HepG2 (cell line): ENCODE results near the gene PHKA2. TPM values are rescaled to one million over a fixed set of nuclear protein-coding genes. Genes with fewer than 3 reads are reported as not detected.

Experiments
- GPN1 ChIP-seq: sonication (generic); formaldehyde crosslinking; IDR thresholded peaks from 2 replicates; pipeline ENCODE4 v1.5.1; 2020; ENCODE audit warnings: missing genetic modification reagents, borderline replicate concordance
- JUNB ChIP-seq: sonication (generic); formaldehyde crosslinking; IDR thresholded peaks from 2 replicates; pipeline ENCODE4 v1.8.0; 2022; ENCODE audit warnings: missing genetic modification reagents, mild to moderate bottlenecking, borderline replicate concordance
- KLF6 ChIP-seq: IDR thresholded peaks from 2 replicates; pipeline ENCODE4 v1.8.0; 2016; ENCODE audit warnings: missing biosample characterization, missing genetic modification reagents
- PHF21A ChIP-seq: sonication (generic); formaldehyde crosslinking; IDR thresholded peaks from 2 replicates; pipeline ENCODE4 v1.5.0; 2020; ENCODE audit warnings: mild to moderate bottlenecking, missing genetic modification reagents
- XBP1 ChIP-seq: sonication (generic); formaldehyde crosslinking; IDR thresholded peaks from 2 replicates; pipeline ENCODE4 v1.5.0; 2020; ENCODE audit warnings: missing genetic modification reagents
- ZNF232 ChIP-seq: sonication (generic); formaldehyde crosslinking; IDR thresholded peaks from 2 replicates; pipeline ENCODE4 v1.4.0; 2020; ENCODE audit warnings: missing genetic modification reagents, borderline replicate concordance
- ZNF597 ChIP-seq: sonication (generic); formaldehyde crosslinking; IDR thresholded peaks from 2 replicates; pipeline ENCODE4 v1.5.0; 2020; ENCODE audit warnings: missing genetic modification reagents
- ZNF619 ChIP-seq: sonication (generic); formaldehyde crosslinking; IDR thresholded peaks from 2 replicates; pipeline ENCODE4 v1.4.0; 2020; ENCODE audit warnings: mild to moderate bottlenecking, missing genetic modification reagents
- ZNF766 ChIP-seq: sonication (generic); formaldehyde crosslinking; IDR thresholded peaks from 2 replicates; pipeline ENCODE4 v1.5.0; 2020; ENCODE audit warnings: missing genetic modification reagents, borderline replicate concordance
- polyA plus RNA-seq, 8 experiments: library from polyadenylated mRNA; depleted of rRNA in 3 of 8; stranded (reverse) in 7 of 8; unstranded in 1 of 8; fragments of >200 nt; fragmentation: Illumina TruSeq in 4 of 8; extraction: Trizol in 4 of 8; gene quantifications; 2 replicates each; pipeline versions ENCODE4 v1.2.1 to v1.2.3, GENCODE V29; 2011 to 2016; ENCODE audit warnings: low read depth in 4 of 8, missing spikeins in 1 of 8, mixed read lengths in 1 of 8; ENCODE audit not compliant: insufficient read depth in 1 of 8
- total RNA-seq, 5 experiments: library from RNA; depleted of rRNA; stranded (reverse); fragments of >200 nt; fragmentation: Illumina TruSeq; extraction: Trizol; gene quantifications; 2 replicates each; pipeline ENCODE4 v1.2.3, GENCODE V29; 2016; ENCODE audit warnings: low read depth in 1 of 5
- TF ChIP-seq, protein P1 (sequence below): IDR thresholded peaks from 2 replicates; pipeline ENCODE4 v1.6.1; 2018; ENCODE audit warnings: missing genetic modification reagents

PHKA2 gene
- total and polyA plus RNA-seq, 2 of the 13 experiments (the other 11 are each of a cell fraction or from before 2014, with no cell fraction given) = 20.5 to 273 TPM

DNA sequence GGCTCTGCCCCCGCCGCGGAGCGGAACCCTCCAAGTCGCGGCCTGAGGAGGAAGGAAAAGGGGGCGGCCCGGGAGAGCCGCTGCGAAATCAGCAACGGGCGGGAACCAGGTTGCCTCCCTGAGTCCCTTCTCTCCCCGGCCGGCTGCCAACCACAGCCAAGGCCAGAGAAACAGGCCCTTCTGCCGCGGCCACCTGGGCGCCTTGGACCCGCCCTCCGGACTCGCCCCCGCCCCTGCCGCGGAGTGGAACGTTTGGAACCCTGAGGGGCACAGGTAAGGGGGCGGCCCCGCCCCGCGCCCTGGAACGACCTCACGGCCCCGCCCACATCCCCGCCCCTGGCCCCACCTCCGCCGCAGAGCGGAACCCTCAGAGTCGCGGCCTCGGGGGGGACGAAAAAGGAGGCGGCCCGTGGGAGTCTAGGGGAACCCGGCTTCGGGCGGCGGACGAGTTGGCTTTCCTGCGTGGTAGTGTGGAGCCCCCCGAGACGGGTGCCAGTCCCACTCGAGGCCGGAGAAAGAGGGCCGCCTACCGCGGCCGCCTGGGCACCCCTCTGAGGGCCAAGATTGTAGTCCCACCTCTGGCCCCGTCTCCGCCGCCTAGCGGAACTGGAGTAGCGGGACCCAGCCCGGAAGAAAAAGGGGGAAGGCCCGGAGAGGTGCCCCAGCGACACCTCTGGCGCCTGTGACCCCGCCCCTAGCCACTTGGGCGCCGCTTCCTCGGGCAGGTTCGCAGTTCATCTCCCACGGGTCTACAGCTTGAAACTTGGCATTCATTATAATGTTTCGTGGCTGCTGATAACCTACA, 669 bp upstream of the PHKA2 start (continued):
- TF ChIP-seq, protein P1, sequence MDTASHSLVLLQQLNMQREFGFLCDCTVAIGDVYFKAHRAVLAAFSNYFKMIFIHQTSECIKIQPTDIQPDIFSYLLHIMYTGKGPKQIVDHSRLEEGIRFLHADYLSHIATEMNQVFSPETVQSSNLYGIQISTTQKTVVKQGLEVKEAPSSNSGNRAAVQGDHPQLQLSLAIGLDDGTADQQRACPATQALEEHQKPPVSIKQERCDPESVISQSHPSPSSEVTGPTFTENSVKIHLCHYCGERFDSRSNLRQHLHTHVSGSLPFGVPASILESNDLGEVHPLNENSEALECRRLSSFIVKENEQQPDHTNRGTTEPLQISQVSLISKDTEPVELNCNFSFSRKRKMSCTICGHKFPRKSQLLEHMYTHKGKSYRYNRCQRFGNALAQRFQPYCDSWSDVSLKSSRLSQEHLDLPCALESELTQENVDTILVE (CRISPR knock-in tag) = no peak
- TF ChIP-seq KLF6 (CRISPR knock-in tag) = no peak
- TF ChIP-seq PHF21A (CRISPR knock-in tag) = peak; percentile 60; the same call in 1 of the 2 replicates
- no peak for TF ChIP-seq ZNF597
- TF ChIP-seq ZNF619 (CRISPR knock-in tag) = no peak
- TF ChIP-seq ZNF766 (CRISPR knock-in tag) = no peak
- TF ChIP-seq GPN1 (CRISPR knock-in tag) = no peak
- TF ChIP-seq JUNB (CRISPR knock-in tag) = no peak
- TF ChIP-seq ZNF232 (CRISPR knock-in tag) = no peak
- TF ChIP-seq XBP1 = no peak
- TF ChIP-seq, all 625 proteins: peak for 72
